Measurements from ENCODE around the gene EREG.
A peak's percentile ranks its signal among the peaks of the same experiment; 100 is the strongest.
"Not testable (repeated sequence)": the region's sequence is repeated elsewhere in the genome, so short reads cannot be mapped to it uniquely, and the experiment has no call there.

The EREG gene

DNA sequence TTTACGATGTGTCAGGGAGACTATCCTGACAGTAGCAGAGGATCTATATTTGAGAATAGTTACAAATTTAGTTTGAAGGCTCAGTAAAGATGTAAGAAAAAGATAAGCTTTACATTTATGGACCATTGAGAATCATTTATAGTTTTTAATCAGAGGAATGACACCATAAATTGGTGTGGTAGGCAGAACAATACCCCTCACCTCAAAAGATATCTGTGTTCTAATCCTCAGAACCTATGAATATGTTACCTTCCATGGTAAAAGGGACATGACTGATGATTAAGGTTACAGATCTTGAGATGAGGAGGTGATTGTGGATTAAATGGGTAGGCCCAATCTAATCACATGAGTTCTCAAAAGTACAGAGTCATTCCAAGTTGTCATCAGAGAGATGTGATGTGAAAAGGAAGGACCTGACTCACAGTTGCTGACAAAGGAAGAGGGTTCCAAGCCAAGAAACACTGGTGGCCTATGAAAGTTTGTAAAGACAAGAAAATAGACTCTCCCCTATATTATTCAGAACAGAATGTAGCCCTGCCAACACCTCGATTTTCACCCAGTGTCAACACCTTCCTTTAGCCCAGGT lies 27.0 kb downstream of the EREG start:
- no peak for DNase-seq

DNA sequence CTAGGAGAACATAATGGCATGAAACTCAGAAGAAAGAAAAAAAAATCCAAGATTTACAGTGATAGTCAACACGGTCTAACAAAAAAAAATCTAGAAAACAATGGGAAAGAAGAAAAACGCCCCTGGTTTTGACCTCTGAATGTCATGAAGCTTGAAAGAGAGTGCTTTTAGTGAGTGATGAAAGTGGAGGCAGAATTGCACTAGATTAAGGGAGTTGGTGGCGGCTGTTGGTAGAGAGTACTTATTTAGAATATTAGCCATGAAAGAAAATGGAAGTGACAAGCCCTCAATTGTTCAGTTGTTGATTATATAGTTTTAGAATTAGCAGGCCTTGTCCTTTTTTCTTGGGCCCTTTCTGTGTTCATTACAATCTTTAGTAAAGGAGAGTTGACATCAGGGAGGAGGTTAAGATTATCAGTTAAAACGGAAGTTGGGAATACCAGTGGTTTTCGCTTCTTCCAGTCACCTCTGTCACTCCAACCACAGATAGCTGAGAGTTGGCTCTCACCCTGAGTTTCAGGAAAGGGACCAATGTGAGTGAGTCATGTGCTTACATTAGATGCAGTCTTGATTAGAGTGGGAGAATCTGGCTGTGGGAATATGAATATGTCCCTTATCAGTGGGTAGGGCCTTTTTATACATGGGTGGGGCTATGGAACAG lies 29.7 kb downstream of the EREG start:
- no peak for DNase-seq

DNA sequence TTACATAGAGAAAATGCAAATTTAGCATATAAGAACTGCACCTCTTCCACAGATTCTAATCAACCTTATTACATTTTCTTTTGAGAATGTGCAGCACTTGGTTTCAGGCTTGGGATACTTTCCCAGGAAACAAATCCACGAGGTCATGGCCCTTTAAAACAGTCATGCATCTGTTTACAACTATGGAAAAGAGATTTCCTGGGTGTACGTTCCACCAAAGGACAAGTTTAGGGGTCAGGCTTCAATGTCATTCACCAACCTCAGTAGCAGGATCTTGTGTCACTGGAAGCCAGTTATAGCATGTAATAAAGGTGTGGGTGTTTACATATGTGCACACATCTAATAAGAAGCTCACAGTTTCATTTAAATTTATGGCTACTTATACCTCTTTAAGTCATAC lies 30.7 kb downstream of the EREG start:
- DNase-seq: no peak

DNA sequence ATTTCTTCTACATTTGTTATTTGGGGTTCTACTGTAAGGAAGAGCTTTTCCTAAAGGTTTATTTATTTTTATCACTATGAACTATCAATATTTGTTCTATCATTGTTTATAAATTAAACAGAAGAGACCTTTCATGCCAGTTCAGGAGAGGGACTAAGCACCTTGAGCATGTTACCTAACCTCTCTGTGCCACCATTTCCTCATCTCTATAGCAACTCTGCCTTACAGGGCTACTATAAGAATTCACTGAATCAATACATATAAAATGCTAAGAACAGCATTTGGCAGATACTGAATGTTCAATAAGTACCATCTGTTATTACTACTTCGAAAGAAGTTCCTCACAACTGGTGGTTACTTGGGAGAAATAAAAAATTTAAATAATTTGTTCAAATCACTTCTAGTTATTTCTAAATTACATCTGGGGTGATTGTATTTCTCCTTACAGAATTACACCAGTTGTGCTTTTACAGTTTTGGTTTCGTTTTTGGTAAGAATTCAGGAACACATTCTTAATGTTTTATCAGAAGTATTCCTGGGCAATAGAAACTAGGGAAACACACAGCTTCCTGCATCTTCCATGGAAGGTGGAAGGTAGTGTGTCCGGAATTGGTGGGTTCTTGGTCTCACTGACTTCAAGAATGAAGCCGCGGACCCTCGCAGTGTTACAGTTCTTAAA lies 32.9 kb downstream of the EREG start:
- no peak for DNase-seq

DNA sequence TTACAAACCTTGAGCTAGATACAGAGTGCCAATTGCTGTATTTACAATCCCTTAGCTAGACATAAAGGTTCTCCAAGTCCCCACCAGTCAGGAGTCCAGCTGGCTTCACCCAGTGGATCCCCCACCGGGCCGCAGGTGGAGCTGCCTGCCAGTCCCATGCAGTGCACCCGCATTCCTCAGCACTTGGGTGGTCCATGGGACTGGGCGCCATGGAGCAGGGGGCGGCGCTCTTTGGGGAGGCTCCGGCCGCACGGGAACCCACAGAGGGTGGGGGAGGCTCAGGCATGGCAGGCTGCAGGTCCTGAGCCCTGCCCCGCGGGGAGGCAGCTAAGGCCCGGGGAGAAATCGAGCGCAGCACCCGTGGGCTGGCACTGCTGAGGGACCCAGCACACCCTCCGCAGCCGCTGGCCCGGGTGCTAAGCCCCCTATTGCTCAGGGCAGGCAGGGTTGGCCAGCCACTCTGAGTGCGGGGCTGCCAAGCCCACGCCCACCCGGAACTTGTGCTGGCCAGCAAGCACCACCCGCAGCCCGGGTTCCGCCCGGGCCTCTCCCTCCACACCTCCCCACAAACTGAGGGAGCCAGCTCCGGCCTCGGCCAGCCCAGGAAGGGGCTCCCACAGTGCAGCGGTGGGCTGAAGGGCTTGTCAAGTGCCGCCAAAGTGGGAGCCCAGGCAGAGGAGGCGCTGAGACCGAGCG lies 34.1 kb downstream of the EREG start:
- not testable (repeated sequence) for DNase-seq

DNA sequence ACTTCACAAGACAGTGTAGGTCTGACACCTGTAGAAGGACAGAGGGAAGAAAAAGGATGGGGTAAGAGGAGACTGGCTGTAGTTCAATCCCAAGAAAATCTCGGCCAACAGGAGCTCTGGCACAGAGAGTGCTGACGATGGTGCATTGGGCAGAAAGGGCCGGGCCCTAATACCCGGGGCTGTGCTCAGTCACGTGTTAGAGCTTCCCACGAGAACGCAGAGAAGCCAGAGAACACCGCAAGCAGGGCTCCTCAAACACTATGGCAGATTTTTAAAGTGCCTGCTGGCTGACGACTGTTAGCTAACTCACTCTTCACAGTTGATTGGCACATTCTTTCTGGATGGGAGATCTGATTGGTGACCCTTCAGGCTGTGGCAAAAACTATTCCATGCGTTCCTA lies 35.5 kb downstream of the EREG start:
- DNase-seq: no peak

DNA sequence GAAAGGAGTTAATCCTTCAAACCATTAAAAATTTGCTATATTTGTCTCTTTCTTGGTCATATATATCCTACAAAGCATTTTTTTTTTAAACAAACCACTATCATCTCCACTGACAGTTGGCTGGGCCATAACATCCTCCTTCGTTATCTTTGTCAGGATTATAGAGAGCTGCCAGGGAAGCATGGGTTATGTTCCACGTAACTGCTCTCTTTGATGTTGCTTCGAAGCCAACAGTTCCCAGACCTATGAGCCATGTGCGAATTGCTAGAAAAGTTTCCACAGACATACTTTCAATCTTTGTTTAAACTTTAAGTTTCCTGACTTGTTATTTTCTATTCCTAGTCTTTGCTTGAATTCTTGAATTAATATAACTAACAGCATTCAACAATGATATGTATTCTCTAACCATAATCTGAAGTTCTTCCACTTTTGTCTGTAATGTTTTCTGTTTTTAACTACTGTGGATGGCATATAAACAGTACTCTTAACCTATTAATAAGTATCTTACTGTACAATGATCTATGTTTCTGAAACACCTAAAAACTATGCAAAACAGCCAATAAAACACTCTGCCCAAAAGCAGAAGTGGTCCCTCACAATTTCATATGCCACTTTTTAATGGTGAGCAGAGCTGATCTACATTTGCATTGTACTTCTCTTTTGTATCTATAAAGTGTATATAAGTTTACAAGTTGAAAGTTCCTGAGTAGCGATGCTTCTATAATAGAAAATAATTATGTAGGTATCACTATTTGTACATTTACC lies 37.9 kb downstream of the EREG start:
- DNase-seq: no peak

DNA sequence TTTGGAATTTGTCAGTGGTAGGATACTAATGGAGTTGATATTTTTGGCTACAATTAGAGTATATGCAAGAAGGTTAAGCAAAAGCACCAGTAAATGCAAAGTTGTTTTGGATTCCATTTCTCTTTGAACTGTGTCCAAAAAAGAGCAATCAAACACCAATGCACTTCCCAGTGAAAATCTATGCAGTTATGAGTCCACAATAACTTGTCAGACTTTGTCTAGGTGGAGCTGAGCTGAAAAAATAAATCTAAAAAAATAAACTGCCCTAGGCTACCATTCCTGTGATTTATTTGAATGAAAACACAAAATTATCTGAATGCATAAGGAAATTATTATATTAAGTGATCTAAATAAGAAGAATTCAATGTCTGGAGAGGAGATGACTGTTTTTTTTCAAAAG lies 42.9 kb downstream of the EREG start:
- DNase-seq: no peak

DNA sequence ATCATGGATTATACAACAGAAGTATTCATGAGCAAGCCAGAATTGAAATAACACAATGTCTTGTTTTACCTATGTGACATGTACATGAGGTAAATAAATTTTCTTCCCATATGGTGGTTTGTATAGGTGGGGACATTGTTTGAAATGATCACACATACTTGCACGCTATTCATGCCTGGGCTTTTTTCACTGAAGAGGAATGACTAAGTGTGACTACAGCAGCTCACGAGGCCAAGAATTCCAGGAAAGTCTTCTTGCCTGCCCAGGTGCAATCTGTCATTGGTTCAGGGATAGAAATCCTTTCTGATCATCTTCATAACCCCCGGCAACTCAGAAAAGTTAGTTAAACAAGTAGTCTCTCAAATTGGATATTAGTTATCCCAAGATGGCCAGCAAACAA lies 43.7 kb downstream of the EREG start:
- no peak for DNase-seq

DNA sequence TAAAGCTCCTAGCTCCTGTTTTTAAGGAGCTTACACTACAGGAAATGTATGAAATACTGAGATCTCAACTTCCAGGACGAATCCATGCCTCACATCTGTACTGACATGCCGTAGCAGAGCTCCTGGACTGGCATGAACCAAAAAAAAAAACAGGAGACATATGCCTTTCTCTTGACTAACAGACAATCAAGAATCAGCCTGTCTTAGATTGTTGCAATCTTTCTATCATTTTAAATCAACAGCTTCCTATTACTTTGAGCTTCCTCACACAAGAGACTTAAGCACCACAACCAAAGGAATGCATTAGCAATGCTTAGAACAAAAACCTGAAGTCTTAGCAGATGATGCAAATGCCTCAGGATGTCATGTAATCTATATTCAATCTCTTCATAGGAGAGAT lies 45.3 kb downstream of the EREG start:
- no peak for DNase-seq

DNA sequence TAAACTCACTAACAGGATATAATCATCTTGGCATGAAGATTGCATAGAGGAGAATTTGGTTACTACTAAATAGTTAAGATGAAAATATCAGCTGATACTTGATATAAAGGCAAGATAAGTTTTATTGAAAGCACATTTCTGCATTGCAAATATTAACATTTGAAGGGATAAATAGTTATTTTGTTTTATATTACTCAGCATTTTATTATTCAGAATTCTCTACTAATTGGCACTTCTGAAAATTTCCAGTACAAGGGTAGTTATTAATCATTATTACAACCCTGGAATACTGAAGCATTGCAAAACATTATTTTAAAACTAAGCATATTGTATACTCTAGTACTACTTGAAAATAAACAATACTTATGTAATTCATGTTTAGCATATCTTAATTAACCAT lies 47.3 kb downstream of the EREG start:
- DNase-seq: no peak

DNA sequence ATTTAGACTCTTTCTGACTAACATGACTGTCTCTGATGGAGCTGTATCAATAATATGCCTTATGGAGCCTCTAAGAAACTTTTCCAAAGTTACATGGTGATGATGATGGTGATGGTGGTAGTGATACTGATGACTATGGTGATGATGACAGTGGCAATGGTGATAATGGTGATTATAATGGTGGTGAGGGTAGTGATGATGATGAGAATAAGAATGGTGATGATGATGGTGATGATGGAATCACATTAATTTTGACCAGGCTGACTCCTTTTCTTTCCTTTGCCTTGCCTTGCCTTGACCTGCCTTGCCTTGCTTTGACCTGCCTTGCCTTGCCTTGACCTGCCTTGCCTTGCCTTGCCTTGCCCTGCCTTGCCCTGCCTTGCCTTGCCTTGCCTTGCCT lies 48.3 kb downstream of the EREG start:
- no peak for DNase-seq

DNA sequence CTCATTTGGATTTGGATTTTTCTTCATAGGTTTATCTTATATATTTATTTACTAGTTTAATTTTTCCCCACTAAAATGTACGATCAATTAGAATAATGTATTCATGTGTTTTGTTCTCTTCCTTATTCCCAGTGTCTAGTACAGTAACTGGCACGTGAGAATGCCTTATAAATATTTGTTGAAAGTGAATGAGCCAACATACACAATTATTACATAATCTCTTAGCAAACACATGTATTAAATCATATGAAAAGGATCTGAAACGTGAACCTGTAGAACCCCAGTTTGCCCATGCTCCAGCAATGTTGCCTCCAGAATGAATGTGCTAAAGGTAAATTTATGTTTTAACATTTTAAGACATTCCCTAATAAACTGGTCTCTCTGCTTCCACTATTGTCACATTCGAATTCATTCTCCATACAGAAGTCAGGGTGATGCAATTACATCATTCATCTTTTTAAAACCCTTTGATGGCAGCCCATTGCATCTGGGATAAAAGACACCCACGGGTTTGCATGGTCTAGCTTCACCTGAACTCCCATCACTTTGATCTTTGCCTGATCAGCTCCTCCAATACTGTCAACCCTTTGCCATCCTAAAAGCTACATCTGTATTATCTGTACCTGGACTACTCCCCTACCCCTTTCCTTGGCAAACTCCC lies 49.3 kb downstream of the EREG start:
- DNase-seq: no peak

DNA sequence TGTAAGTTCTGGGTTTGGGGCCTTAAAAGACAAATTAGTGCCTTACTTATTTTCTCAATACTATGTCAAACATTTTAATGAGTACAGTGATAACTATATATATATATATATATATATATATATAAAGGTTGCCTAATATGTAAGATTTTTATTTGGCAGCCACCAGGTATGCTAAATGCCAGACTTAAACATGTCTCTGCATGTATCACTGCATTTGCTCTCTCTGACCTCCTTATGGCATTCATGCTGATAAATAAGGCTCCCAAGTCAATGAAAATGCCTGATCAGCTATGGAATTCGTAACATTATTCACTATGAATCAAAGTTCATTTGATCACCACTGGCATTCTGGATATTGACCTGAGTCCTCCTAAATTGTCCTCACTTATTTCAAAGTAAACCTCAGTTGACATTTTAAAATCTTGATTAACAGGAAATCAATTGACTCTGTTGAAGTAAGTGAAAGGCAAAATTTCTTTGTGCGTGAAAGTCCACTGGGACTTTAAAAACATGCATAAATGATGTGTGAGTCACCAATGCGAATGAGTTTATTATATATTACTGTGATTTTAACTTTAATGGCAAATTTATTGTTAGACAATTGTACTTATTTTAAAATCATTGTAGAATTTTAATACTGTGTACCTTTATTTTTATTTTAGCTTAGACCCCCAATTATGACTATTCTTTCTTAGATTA lies 50.8 kb downstream of the EREG start:
- no peak for DNase-seq

DNA sequence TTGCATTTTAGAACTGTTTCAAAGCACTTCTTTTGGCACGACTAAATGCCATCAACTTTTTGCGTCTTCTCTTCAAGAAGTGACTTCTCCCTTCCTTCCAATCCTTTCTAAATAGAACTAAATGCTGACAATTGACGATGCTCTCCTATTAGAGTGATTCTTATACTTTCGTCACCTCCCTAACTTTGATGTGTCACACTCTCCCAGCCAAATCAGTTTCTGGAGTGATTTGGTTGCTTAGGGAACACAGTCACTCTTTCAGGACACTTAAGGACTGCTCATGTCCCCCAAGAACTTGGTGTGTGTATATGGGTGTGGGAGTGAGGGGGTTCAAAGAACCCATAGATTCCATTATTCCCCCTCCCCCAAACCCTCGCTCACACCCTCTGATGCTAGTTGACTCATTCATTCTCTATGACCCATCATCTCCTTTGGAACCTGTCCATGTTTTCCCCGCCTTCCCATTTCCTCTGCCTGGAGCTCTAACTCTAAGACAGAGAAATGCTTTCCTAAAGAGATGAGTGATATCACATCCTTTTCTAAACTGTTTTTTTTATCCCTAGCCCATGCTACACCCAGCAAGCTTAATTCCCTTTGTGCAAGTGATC lies 53.2 kb downstream of the EREG start:
- no peak for DNase-seq

DNA sequence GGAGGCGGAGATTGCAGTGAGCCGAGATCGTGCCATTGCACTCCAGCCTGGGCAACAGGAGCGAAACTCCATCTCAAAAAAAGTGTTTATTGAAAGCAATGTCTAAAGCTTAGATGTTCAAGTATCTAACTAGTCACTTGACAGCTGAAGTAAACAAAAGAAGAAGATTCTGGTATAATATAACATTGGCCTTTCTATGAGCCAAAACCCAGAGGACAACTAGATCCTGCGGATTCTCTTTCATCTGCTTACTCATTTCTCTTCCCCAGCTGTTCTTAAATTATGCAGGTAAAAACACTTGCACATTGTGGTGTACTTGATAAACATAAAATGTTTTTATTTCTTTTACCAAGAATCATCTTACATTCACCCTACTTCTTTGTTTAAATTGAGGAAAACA lies 55.9 kb downstream of the EREG start:
- DNase-seq: no peak

DNA sequence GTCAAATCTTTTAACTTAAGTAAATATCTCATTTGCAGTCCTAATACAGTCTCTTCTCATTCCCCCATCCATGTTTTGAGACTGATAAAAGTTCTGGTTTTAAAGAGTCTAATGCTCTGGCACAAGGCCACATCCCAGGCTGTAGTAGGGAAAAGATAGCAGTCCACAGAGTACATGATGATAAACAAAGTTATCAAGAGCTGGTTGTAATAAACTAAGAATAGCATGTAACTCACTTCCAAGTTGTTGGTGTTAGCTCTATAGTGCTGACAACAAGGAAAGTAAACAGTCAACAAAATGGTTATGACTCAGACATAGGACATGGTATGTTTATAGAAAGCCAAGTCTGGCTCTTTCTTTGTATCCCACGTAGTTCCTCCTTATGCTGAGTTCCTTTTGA lies 58.2 kb downstream of the EREG start:
- peak; percentile 15 for DNase-seq

DNA sequence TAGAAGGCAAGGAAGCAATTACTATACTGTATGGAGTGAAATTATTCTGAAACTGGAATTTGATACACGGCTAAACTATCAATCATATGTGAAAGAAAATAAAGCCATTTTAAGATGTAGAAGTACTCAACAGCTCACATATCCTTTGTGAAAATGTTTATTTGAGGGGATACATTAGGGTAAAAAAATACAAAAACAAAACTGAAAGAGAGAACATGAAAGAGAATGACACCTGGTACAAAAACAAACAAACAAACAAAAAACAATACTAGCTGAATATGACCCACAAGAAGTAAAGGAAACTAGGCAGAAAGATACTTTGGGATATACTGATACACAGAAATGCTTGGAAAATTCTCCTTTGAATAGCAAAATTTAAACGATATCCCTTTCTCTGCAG lies 59.2 kb downstream of the EREG start:
- no peak for DNase-seq

DNA sequence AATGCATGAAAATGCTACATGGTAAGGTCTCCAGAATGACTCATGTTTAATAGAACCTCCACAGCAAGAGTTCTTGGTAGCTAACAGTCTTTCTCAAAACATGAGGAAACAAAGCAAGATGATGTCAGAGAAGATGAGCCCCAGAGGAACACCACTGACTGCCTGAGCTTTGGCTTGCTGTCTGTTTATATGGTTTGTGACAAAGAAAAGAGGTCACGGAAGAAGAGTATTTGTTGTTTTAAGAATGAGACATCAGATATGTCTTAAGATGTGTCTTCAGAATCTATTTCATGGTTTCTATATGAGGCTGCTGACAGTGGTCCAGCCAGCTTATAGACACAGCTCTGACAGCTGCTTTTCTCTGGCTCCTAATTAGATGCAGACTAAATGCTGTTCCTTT lies 61.2 kb downstream of the EREG start:
- DNase-seq: no peak

DNA sequence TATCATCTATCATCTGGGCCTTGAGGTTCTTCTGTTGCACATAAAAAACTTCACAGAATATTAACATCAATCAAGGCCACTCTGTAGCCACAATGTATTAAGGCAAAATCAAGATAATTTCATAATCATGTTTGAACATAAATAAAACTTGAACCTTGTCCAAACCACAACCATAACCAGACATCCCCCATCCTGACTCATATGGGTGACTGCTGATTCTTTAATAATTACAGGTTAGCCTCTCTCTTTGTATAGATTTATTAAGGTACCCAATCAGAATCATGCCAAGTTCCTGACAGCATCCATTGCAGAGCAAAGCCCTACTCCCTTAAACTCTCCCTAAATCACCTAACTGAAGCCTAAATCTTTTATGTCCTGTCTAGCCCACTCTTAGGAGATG lies 63.3 kb downstream of the EREG start:
- no peak for DNase-seq

DNA sequence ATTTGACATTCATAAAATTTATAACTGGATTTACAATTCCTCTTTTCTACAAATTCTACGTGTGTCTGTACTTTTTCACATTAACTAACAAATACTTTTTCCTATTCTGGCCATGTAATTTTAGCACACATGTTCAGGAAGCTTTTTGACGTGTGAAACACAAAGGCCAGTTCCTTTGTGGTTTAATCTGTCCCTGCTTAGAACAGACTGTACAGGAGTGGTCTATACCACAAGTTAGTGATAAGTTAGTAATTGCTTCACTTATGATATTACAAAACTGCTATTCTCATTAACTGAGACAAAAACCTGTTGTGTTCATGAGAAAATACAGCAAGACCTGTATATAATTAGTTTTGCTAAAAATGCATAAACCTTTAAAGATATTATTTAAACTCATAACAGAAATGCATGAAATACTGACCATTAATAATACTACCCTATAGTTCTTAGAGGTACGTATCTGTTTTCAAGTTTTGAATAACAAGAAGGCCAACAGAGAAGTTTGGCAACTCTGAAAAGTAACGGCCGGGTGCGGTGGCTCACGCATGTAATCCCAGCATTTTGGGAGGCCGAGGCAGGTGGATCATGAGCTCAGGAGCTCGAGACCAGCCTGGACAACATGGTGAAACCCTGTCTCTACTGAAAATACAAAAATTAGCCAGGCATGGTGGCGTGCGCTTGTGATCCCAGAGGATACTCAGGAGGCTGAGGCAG lies 66.3 kb downstream of the EREG start:
- DNase-seq: no peak
